GM12891 (cell line): Measurements from ENCODE around the gene CLEC9A.
"Not testable (repeated sequence)": the region's sequence is repeated elsewhere in the genome, so short reads cannot be mapped to it uniquely, and the experiment has no call there.

ENCODE experiments used
- DNase-seq: peaks from one replicate; pipeline ENCODE4 v3.0.0; 2011; ENCODE audit warnings: low spot score; ENCODE audit not compliant: insufficient read length
- FAIRE-seq: peaks from 2 replicates; lab custom pipeline; 2011; peaks lifted over from hg19 to GRCh38; lab: Jason Lieb, UNC
- PAX5 ChIP-seq: IDR thresholded peaks from 2 replicates; pipeline ENCODE4 v1.6.1; 2011; ENCODE audit warnings: low read length, moderate library complexity, mild to moderate bottlenecking; ENCODE audit not compliant: insufficient read depth, severe bottlenecking
- POLR2A ChIP-seq: IDR thresholded peaks from 2 replicates; pipeline ENCODE4 v1.6.1; 2011; ENCODE audit warnings: low read depth, low read length, control low read depth
- POLR2AphosphoS5 ChIP-seq: IDR thresholded peaks from 2 replicates; pipeline ENCODE4 v1.6.1; 2011; ENCODE audit warnings: low read depth, low read length, control low read depth
- POU2F2 ChIP-seq: IDR thresholded peaks from 2 replicates; pipeline ENCODE4 v1.6.1; 2011; ENCODE audit warnings: low read depth, mild to moderate bottlenecking, control low read depth, low read length, moderate library complexity
- SPI1 ChIP-seq: IDR thresholded peaks from 2 replicates; pipeline ENCODE4 v1.6.1; 2011; ENCODE audit warnings: low read depth, low read length, control low read depth
- TAF1 ChIP-seq: IDR thresholded peaks from 2 replicates; pipeline ENCODE4 v1.6.1; 2011; ENCODE audit warnings: low read depth, low read length, control low read depth

Gene CLEC9A

GRCh38 chr12:10025236-10025635 lies 5.2 kb upstream of the CLEC9A start:
- TF ChIP-seq POLR2AphosphoS5, result no peak
- TF ChIP-seq TAF1, result no peak
- TF ChIP-seq POLR2A, result no peak
- TF ChIP-seq POU2F2, result no peak
- TF ChIP-seq SPI1, result no peak
- no peak for TF ChIP-seq PAX5
- FAIRE-seq, result no peak

GRCh38 chr12:10026666-10027065 lies 3.8 kb upstream of the CLEC9A start:
- DNase-seq, FAIRE-seq: not testable (repeated sequence)

More at GRCh38 chr12:10025236-10025635, 5.2 kb upstream of the CLEC9A start:
- DNase-seq, result no peak

GRCh38 chr12:10027311-10027710 lies 3.2 kb upstream of the CLEC9A start:
- no peak for FAIRE-seq
- TF ChIP-seq POLR2AphosphoS5, result no peak
- no peak for TF ChIP-seq POLR2A
- no peak for TF ChIP-seq TAF1
- TF ChIP-seq POU2F2, result no peak
- TF ChIP-seq SPI1, result no peak
- TF ChIP-seq PAX5, result no peak
- DNase-seq, result no peak

DNA sequence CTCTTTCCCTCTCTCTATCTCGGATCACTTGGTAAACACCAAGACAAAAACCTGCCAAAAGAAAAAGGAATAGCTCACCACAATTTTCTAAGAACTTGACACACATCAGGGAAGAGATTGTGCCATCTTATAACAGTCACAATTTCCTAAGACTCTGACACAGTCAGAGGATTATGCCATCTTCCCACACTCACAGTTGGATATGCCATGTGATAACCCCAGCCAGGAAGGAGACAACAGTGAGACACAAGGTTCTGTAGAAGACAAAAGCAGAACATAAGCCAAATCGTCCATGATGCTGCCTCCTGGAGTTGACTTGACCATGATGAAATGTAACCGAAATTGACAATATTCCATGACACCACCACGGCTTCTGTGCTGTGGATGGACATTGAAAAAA lies 2.8 kb upstream of the CLEC9A start:
- TF ChIP-seq TAF1 (no peak), POU2F2 (no peak), POLR2AphosphoS5 (no peak), PAX5 (no peak), POLR2A (no peak), SPI1 (no peak)
- FAIRE-seq, result no peak
- DNase-seq, result no peak

GRCh38 chr12:10031321-10031720 lies 839 bp downstream of the CLEC9A start:
- FAIRE-seq, result no peak
- TF ChIP-seq TAF1 (no peak), POU2F2 (no peak), PAX5 (no peak), POLR2A (no peak), POLR2AphosphoS5 (no peak)
- DNase-seq, result no peak

- DNase-seq, result no peak
- no peak for FAIRE-seq
- no peak for TF ChIP-seq POLR2AphosphoS5
- TF ChIP-seq TAF1, result no peak
These were observed 1.3 kb downstream of the CLEC9A start for GRCh38 chr12:10031771-10032175.

DNA sequence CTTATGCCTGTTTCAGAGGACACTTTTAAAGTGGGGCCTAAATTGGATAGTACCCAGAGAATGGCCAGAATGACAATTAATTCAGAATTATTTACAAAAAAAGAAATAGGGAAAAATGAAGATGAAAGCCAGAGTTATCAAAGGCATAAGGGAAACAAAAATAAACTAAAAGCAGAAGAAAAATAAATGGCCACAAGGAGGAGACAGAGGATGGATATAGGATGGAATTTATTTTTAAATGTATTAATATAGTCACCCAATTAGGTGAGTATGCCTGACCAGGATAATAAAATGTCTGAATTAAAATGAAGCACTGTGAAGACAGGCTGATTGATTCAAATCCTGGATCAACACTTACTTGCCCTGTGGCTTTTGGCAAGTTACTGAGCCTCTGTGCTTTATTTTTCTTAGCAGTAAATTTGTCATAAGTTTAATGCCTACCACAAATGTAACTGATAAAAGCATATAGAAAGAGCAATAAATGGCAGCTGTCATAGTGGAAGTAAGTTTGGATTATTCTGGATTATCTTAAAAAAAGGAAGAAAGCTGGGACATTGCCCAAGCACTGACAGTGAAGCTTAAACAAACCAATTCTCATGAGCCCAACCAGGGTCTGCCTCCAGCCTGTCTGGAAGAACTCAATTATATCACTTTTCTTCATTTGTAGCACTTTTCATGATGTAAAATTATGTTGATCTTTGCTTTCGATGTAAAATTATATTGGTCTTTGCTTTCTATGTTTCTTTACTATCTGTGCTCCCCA lies 3.5 kb downstream of the CLEC9A start:
- DNase-seq (no peak), FAIRE-seq (no peak)
- no peak for TF ChIP-seq SPI1
- TF ChIP-seq POU2F2, result no peak
- TF ChIP-seq TAF1, result no peak

GRCh38 chr12:10042167-10042566 lies 11.7 kb downstream of the CLEC9A start:
- no peak for DNase-seq
- no peak for TF ChIP-seq PAX5
- TF ChIP-seq SPI1, result no peak
- no peak for TF ChIP-seq POLR2AphosphoS5
- TF ChIP-seq TAF1, result no peak
- TF ChIP-seq POU2F2, result no peak
- TF ChIP-seq POLR2A, result no peak
- no peak for FAIRE-seq

GRCh38 chr12:10048526-10048925 lies 18.0 kb downstream of the CLEC9A start:
- FAIRE-seq, result no peak
- no peak for DNase-seq
- TF ChIP-seq POU2F2, result no peak
- no peak for TF ChIP-seq TAF1
- TF ChIP-seq PAX5, result no peak

GRCh38 chr12:10052193-10052913 lies 21.9 kb downstream of the CLEC9A start:
- TF ChIP-seq SPI1 (no peak), POLR2A (no peak), POU2F2 (no peak), TAF1 (no peak), POLR2AphosphoS5 (no peak), PAX5 (no peak)
- no peak for DNase-seq
- peak; percentile 69 for FAIRE-seq
